ENCODE results near the gene SRC. TPM values are rescaled to one million over a fixed set of nuclear protein-coding genes. Genes with fewer than 3 reads are reported as not detected.
"Not testable (repeated sequence)": the region's sequence is repeated elsewhere in the genome, so short reads cannot be mapped to it uniquely, and the experiment has no call there.

Gene SRC
- total RNA-seq, 1 experiment from 2014 or later, result 23.3 TPM

- no peak for TF ChIP-seq CTCF (conservative IDR thresholded peaks at IDR 0.05; ENCODE audit: low read depth, low read length)
- TF ChIP-seq EZH2 (IDR thresholded peaks at IDR 0.05; ENCODE audit: borderline replicate concordance, low read depth, low read length, poor library complexity, severe bottlenecking), result no peak
- no peaks in the 10 kb centered on the region for H3K9me3 ChIP-seq (ENCODE audit: low read depth, low read length, poor library complexity, severe bottlenecking)
- POLR2A ChIA-PET (ENCODE audit: low non-redundant PET), result no interaction called here
- H3K36me3 ChIP-seq (ENCODE audit: insufficient read depth, low read length, poor library complexity, severe bottlenecking), result peaks cover 9% of the 10 kb centered on the region
- intact Hi-C loops (cut with micrococcal nuclease; ENCODE audit: unreplicated experiment), result no loop called here
- H3K4me1 ChIP-seq (ENCODE audit: insufficient read depth, low read length, poor library complexity, severe bottlenecking), result no peaks in the 10 kb centered on the region
- no TSS peak for BruUV-seq (replicated peaks)
- no peak overlapping the region for H3K27ac ChIP-seq (ENCODE audit: low read depth, low read length, poor library complexity, severe bottlenecking)
- DNase-seq (ENCODE audit: low spot score), result no peak
- no peaks in the 10 kb centered on the region for H3K27me3 ChIP-seq (replicated peaks; ENCODE audit: insufficient read depth, low read depth, low read length, poor library complexity)
- no peak overlapping the region for H3K4me3 ChIP-seq (ENCODE audit: low read depth, low read length, poor library complexity, severe bottlenecking)
- CTCF ChIA-PET, result no interaction called here
Observed at GRCh38 chr20:37366743-37367142, 20.8 kb downstream of the SRC start.

- POLR2A ChIA-PET (ENCODE audit: low non-redundant PET), result no interaction called here
- TF ChIP-seq EZH2 (IDR thresholded peaks at IDR 0.05; ENCODE audit: borderline replicate concordance, low read depth, low read length, poor library complexity, severe bottlenecking) (no peak), CTCF (conservative IDR thresholded peaks at IDR 0.05; ENCODE audit: low read depth, low read length) (no peak)
- H3K27me3 ChIP-seq (replicated peaks; ENCODE audit: insufficient read depth, low read depth, low read length, poor library complexity), result no peaks in the 10 kb centered on the region
- H3K36me3 ChIP-seq (ENCODE audit: insufficient read depth, low read length, poor library complexity, severe bottlenecking), result peaks cover 9% of the 10 kb centered on the region
- H3K4me3 ChIP-seq (ENCODE audit: low read depth, low read length, poor library complexity, severe bottlenecking), result no peak overlapping the region
- BruUV-seq (replicated peaks), result no TSS peak
- H3K9me3 ChIP-seq (ENCODE audit: low read depth, low read length, poor library complexity, severe bottlenecking), result no peaks in the 10 kb centered on the region
- DNase-seq (ENCODE audit: low spot score), result no peak
- no peak overlapping the region for H3K27ac ChIP-seq (ENCODE audit: low read depth, low read length, poor library complexity, severe bottlenecking)
- intact Hi-C loops (cut with micrococcal nuclease; ENCODE audit: unreplicated experiment), result no loop called here
- no peaks in the 10 kb centered on the region for H3K4me1 ChIP-seq (ENCODE audit: insufficient read depth, low read length, poor library complexity, severe bottlenecking)
- CTCF ChIA-PET, result no interaction called here
Observed at GRCh38 chr20:37369846-37370245, 23.9 kb downstream of the SRC start.

- H3K4me3 ChIP-seq (ENCODE audit: low read depth, low read length, poor library complexity, severe bottlenecking); H3K36me3 ChIP-seq (ENCODE audit: insufficient read depth, low read length, poor library complexity, severe bottlenecking); BruUV-seq (replicated peaks); intact Hi-C loops (cut with micrococcal nuclease; ENCODE audit: unreplicated experiment); H3K27ac ChIP-seq (ENCODE audit: low read depth, low read length, poor library complexity, severe bottlenecking); H3K27me3 ChIP-seq (replicated peaks; ENCODE audit: insufficient read depth, low read depth, low read length, poor library complexity); H3K9me3 ChIP-seq (ENCODE audit: low read depth, low read length, poor library complexity, severe bottlenecking); H3K4me1 ChIP-seq (ENCODE audit: insufficient read depth, low read length, poor library complexity, severe bottlenecking); POLR2A ChIA-PET (ENCODE audit: low non-redundant PET); DNase-seq (ENCODE audit: low spot score); CTCF ChIA-PET: not testable (repeated sequence)
Observed at GRCh38 chr20:37371845-37372244, 25.9 kb downstream of the SRC start.

- H3K4me1 ChIP-seq (ENCODE audit: insufficient read depth, low read length, poor library complexity, severe bottlenecking), result no peaks in the 10 kb centered on the region
- H3K36me3 ChIP-seq (ENCODE audit: insufficient read depth, low read length, poor library complexity, severe bottlenecking), result no peaks in the 10 kb centered on the region
- H3K27me3 ChIP-seq (replicated peaks; ENCODE audit: insufficient read depth, low read depth, low read length, poor library complexity), result no peaks in the 10 kb centered on the region
- intact Hi-C loops (cut with micrococcal nuclease; ENCODE audit: unreplicated experiment), result no loop called here
- no TSS peak for BruUV-seq (replicated peaks)
- H3K9me3 ChIP-seq (ENCODE audit: low read depth, low read length, poor library complexity, severe bottlenecking), result no peaks in the 10 kb centered on the region
- no peak overlapping the region for H3K27ac ChIP-seq (ENCODE audit: low read depth, low read length, poor library complexity, severe bottlenecking)
- CTCF ChIA-PET, result no interaction called here
- no peak overlapping the region for H3K4me3 ChIP-seq (ENCODE audit: low read depth, low read length, poor library complexity, severe bottlenecking)
- POLR2A ChIA-PET (ENCODE audit: low non-redundant PET), result no interaction called here
- DNase-seq (ENCODE audit: low spot score), result no peak
- TF ChIP-seq EZH2 (IDR thresholded peaks at IDR 0.05; ENCODE audit: borderline replicate concordance, low read depth, low read length, poor library complexity, severe bottlenecking) (no peak), CTCF (conservative IDR thresholded peaks at IDR 0.05; ENCODE audit: low read depth, low read length) (no peak)
Observed at GRCh38 chr20:37372441-37372840, 26.5 kb downstream of the SRC start.

All from A673 (cell line).